A673 (cell line): ENCODE measurements around the gene SHQ1. TPM values are rescaled to one million over a fixed set of nuclear protein-coding genes. Genes with fewer than 3 reads are reported as not detected.
A peak's percentile ranks its signal among the peaks of the same experiment; 100 is the strongest.
"Not testable (repeated sequence)": the region's sequence is repeated elsewhere in the genome, so short reads cannot be mapped to it uniquely, and the experiment has no call there.

Experiments
- BruUV-seq: library from RNA; stranded (reverse); fragments of 400-500 nt; replicated peaks from 2 replicates; lab custom pipeline; 2021; lab: Mats Ljungman, UMichigan
- CTCF ChIA-PET: fragments of 300-600 bp; sonication (Branson Sonifier 250); formaldehyde crosslinking; loops from one replicate; lab custom pipeline; 2022; ENCODE audit warnings: antibody characterized with exemption; lab: Charles Lee
- POLR2A ChIA-PET: fragments of 300-600 bp; sonication (Branson Sonifier 250); formaldehyde crosslinking; loops from one replicate; lab custom pipeline; 2022; ENCODE audit warnings: antibody characterized with exemption; ENCODE audit not compliant: low non-redundant PET; lab: Charles Lee
- DNase-seq: peaks from one replicate; pipeline ENCODE4 v3.0.0-alpha.2; 2015; ENCODE audit warnings: low spot score
- H3K27ac ChIP-seq: fragments of 200-600 bp; sonication (generic); 2 replicates; pipeline ENCODE4 v1.5.1; 2016; ENCODE audit warnings: mixed run types, low read depth, mild to moderate bottlenecking, mixed read lengths, antibody characterized with exemption, low read length; ENCODE audit not compliant: poor library complexity, severe bottlenecking
- H3K27me3 ChIP-seq: fragments of 200-600 bp; sonication (generic); replicated peaks from 2 replicates; pipeline ENCODE4 v1.6.1; 2017; ENCODE audit warnings: mixed run types, low read depth, mild to moderate bottlenecking, mixed read lengths, antibody characterized with exemption, low read length; ENCODE audit not compliant: insufficient read depth, poor library complexity
- H3K36me3 ChIP-seq: fragments of 200-600 bp; sonication (generic); 2 replicates; pipeline ENCODE4 v1.6.1; 2016; ENCODE audit warnings: mixed run types, mild to moderate bottlenecking, mixed read lengths, antibody characterized with exemption, low read length; ENCODE audit not compliant: insufficient read depth, poor library complexity, severe bottlenecking
- H3K4me1 ChIP-seq: fragments of 200-600 bp; sonication (generic); 2 replicates; pipeline ENCODE4 v1.6.1; 2017; ENCODE audit warnings: mixed run types, mild to moderate bottlenecking, mixed read lengths, antibody characterized with exemption, low read length; ENCODE audit not compliant: insufficient read depth, poor library complexity, severe bottlenecking
- H3K4me3 ChIP-seq: fragments of 200-600 bp; sonication (generic); 2 replicates; pipeline ENCODE4 v1.5.1; 2016; ENCODE audit warnings: low read depth, mixed run types, mild to moderate bottlenecking, mixed read lengths, low read length; ENCODE audit not compliant: poor library complexity, severe bottlenecking
- H3K9me3 ChIP-seq: fragments of 200-600 bp; sonication (generic); 2 replicates; pipeline ENCODE4 v1.6.1; 2016; ENCODE audit warnings: mixed run types, low read depth, mild to moderate bottlenecking, mixed read lengths, antibody characterized with exemption, low read length; ENCODE audit not compliant: poor library complexity, severe bottlenecking
- EZH2 ChIP-seq: fragments of 200-600 bp; sonication (generic); IDR thresholded peaks from 2 replicates; pipeline ENCODE4 v1.6.1; 2017; ENCODE audit warnings: borderline replicate concordance, low read depth, mild to moderate bottlenecking, mixed read lengths, antibody characterized with exemption, low read length; ENCODE audit not compliant: poor library complexity, severe bottlenecking
- intact Hi-C: fragments of 100-400 bp; cut with micrococcal nuclease; formaldehyde crosslinking; loops from one replicate; pipeline ENCODE4 v1.10.0; 2022; ENCODE audit not compliant: unreplicated experiment
- total RNA-seq: library from RNA; stranded (reverse); gene quantifications from 2 replicates; pipeline ENCODE4 v1.2.3, GENCODE V29; 2021
- TF ChIP-seq, protein P1 (sequence below): fragments of 300-800, 200-600 bp; sonication (generic); conservative IDR thresholded peaks from 2 replicates; pipeline ENCODE4 v1.5.1; 2017; ENCODE audit warnings: low read depth, mild to moderate bottlenecking, antibody characterized with exemption, low read length, moderate library complexity, mixed read lengths

Gene SHQ1
- total RNA-seq, 1 experiment from 2014 or later, result 24.3 TPM

DNA sequence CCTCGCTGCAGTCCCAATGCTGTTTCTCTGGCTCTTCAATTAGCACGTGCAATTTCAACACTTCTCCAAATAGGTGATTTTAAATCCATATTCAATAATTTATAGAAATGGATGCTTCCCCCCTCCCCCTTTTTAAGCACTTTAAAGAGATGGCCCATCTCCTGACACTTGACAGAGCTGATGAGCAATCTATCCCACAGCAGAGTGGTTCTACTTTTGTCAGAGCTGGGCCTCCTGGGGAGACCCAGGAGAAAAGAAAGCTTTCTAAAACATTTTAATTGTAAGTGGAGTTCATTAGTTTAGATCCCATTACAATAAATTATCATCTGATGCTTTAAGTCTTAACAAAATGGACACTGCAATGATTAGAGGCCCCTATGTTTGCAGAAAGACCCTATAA is 127.7 kb downstream of the SHQ1 start:
- Histone ChIP-seq H3K27me3 (no peaks in the 10 kb centered on the region), H3K36me3 (no peaks in the 10 kb centered on the region), H3K4me1 (peaks cover 26% of the 10 kb centered on the region), H3K4me3 (no peak overlapping the region), H3K9me3 (no peaks in the 10 kb centered on the region), H3K27ac (peak overlapping the region; percentile 79)
- intact Hi-C loops, result loop anchor here (5.0 kb wide), 1 partner anchor 102 kb away; no protein-coding TSS in a partner anchor
- TF ChIP-seq, protein P1, sequence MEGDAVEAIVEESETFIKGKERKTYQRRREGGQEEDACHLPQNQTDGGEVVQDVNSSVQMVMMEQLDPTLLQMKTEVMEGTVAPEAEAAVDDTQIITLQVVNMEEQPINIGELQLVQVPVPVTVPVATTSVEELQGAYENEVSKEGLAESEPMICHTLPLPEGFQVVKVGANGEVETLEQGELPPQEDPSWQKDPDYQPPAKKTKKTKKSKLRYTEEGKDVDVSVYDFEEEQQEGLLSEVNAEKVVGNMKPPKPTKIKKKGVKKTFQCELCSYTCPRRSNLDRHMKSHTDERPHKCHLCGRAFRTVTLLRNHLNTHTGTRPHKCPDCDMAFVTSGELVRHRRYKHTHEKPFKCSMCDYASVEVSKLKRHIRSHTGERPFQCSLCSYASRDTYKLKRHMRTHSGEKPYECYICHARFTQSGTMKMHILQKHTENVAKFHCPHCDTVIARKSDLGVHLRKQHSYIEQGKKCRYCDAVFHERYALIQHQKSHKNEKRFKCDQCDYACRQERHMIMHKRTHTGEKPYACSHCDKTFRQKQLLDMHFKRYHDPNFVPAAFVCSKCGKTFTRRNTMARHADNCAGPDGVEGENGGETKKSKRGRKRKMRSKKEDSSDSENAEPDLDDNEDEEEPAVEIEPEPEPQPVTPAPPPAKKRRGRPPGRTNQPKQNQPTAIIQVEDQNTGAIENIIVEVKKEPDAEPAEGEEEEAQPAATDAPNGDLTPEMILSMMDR, result no peak
- no peak for TF ChIP-seq EZH2
- ChIA-PET POLR2A (no interaction called here), CTCF (interaction anchor here (0.6 kb wide), 1 partner anchor 765 kb away, joined by 3 read pairs; no protein-coding TSS in a partner anchor)
- BruUV-seq, result no TSS peak
- no peak for DNase-seq

DNA sequence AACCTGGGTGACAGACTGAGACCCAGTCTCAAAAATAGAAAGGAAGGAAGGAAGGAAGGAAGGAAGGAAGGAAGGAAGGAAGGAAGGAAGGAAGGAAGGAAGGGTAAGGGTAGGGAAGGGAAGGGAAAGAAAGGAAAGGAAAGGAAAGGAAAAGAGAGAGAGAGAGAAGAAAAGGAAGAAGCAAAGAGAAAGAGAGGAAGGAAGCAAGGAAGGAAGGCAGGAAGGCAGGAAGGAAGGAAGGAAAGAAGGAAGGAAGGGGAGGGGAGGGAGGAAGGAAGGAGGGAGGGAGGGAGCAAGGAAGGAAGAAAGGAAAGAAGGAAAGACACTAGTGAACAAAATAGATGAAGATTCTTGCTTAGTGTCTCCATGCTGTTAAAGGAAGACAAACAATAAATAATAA is 129.1 kb downstream of the SHQ1 start:
- POLR2A ChIA-PET, result no interaction called here

DNA sequence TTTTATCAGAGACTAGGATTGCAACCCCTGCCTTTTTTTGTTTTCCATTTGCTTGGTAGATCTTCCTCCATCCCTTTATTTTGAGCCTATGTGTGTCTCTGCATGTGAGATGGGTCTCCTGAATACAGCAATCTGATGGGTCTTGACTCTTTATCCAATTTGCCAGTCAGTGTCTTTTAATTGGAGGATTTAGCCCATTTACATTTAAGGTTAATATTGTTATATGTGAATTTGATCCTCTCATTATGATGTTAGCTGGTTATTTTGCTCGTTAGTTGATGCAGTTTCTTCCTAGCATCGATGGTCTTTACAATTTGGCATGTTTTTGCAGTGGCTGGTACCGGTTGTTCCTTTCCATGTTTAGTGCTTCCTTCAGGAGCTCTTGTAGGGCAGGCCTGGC is 134.1 kb downstream of the SHQ1 start:
- H3K9me3 ChIP-seq, H3K4me3 ChIP-seq, H3K4me1 ChIP-seq, BruUV-seq, H3K36me3 ChIP-seq, POLR2A ChIA-PET, intact Hi-C loops, DNase-seq, H3K27me3 ChIP-seq, H3K27ac ChIP-seq, CTCF ChIA-PET: not testable (repeated sequence)

More for the DNA sequence above, 129.1 kb downstream of the SHQ1 start:
- BruUV-seq, result no TSS peak
- H3K9me3 ChIP-seq, result no peaks in the 10 kb centered on the region
- CTCF ChIA-PET, result no interaction called here
- no peak overlapping the region for H3K4me3 ChIP-seq
- TF ChIP-seq, protein P1, result no peak
- TF ChIP-seq EZH2, result no peak
- no peaks in the 10 kb centered on the region for H3K36me3 ChIP-seq
- no peak for DNase-seq
- H3K27me3 ChIP-seq, result no peaks in the 10 kb centered on the region
- H3K27ac ChIP-seq, result no peak overlapping the region
- peaks cover 26% of the 10 kb centered on the region for H3K4me1 ChIP-seq
- intact Hi-C loops, result no loop called here

DNA sequence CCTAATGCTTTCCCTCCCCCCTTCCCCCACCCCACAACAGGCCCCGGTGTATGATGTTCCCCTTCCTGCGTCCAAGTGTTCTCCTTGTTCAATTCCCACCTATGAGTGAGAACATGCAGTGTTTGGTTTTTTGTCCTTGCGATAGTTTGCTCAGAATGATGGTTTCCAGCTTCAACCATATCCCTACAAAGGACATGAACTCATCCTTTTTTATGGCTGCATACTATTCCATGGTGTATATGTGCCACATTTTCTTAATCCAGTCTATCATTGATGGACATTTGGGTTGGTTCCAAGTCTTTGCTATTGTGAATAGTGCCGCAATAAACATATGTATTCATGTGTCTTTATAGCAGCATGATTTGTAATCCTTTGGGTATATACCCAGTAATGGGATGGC is 137.8 kb downstream of the SHQ1 start:
- H3K9me3 ChIP-seq, BruUV-seq, intact Hi-C loops, H3K27me3 ChIP-seq, H3K27ac ChIP-seq, H3K36me3 ChIP-seq, H3K4me3 ChIP-seq, DNase-seq, POLR2A ChIA-PET, H3K4me1 ChIP-seq: not testable (repeated sequence)
- CTCF ChIA-PET, result interaction anchor here (0.6 kb wide), 1 partner anchor 797 kb away, joined by 7 read pairs; no protein-coding TSS in a partner anchor
